ENCODE results near the gene RIN3. TPM values are rescaled to one million over a fixed set of nuclear protein-coding genes. Genes with fewer than 3 reads are reported as not detected.

RIN3 gene
- total RNA-seq, 1 experiment from 2014 or later, result 4.8 TPM

DNA sequence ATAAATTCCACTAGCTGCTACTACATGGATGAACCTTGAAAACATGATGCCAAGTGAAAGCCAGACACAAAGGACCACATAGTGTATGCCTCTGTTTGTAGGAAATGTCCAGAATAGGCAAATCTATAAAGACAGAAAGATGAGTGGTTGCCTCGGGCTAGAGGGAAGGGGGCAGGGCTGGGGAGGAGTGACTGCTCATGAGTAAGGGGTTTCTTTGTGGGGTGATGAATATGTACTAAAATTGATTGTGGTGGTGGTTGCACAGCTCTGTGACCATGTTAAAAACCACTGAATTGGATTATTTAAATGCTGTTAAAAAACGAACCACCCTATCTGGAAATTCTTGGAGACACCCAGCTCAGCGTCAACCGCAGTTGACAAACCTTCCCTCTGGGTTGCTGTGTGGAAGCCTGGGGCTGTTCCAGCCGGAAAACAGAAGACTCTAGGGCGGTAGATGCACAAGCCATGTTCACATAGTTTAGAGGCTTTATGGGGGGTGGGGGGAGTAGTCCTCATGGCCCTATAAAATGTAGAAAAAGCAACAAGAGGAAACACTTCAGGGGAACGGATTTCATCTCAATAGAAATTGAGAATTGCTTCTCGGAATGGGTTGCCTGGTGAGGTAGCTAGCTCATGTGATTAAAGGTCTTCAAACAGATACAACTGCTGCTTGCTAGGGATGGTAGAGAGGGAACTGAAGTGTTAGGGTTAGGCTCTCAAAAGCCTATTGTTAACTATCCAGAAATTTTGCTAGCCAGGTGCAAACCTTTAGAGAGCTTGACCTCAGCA, 29.4 kb downstream of the RIN3 start:
- intact Hi-C loops (cut with micrococcal nuclease), result loop anchor here (5.0 kb wide), 1 partner anchor 41 kb away; no protein-coding TSS in a partner anchor
- H3K27ac ChIP-seq (ENCODE audit: low read length), result no peak overlapping the region
- ChIA-PET CTCF (no interaction called here), POLR2A (ENCODE audit: unreplicated experiment) (no interaction called here)
- no peak overlapping the region for H2AFZ ChIP-seq (ENCODE audit: low read length)
- H3K9me3 ChIP-seq (ENCODE audit: low read length), result no peaks in the 10 kb centered on the region
- TF ChIP-seq EZH2phosphoT487 (IDR thresholded peaks at IDR 0.05; ENCODE audit: borderline replicate concordance, low read length), result no peak
- TF ChIP-seq, protein P1, sequence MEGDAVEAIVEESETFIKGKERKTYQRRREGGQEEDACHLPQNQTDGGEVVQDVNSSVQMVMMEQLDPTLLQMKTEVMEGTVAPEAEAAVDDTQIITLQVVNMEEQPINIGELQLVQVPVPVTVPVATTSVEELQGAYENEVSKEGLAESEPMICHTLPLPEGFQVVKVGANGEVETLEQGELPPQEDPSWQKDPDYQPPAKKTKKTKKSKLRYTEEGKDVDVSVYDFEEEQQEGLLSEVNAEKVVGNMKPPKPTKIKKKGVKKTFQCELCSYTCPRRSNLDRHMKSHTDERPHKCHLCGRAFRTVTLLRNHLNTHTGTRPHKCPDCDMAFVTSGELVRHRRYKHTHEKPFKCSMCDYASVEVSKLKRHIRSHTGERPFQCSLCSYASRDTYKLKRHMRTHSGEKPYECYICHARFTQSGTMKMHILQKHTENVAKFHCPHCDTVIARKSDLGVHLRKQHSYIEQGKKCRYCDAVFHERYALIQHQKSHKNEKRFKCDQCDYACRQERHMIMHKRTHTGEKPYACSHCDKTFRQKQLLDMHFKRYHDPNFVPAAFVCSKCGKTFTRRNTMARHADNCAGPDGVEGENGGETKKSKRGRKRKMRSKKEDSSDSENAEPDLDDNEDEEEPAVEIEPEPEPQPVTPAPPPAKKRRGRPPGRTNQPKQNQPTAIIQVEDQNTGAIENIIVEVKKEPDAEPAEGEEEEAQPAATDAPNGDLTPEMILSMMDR (conservative IDR thresholded peaks at IDR 0.05; ENCODE audit: low read depth, low read length), result no peak
- TF ChIP-seq EZH2 (IDR thresholded peaks at IDR 0.05; ENCODE audit: low read length, unreplicated experiment), result no peak
- DNase-seq (no peak), ATAC-seq (no peak)
- no peaks in the 10 kb centered on the region for H4K20me1 ChIP-seq (ENCODE audit: low read length)
- peaks cover 30% of the 10 kb centered on the region for H3K4me1 ChIP-seq (ENCODE audit: insufficient read depth, low read length)
- H3K36me3 ChIP-seq (ENCODE audit: low read depth, low read length), result no peaks in the 10 kb centered on the region
- peaks cover 7% of the 10 kb centered on the region; the same call in 1 of the 2 replicates for H3K79me2 ChIP-seq (ENCODE audit: low read length)
- no TSS peak for BruUV-seq (replicated peaks)
- H3F3A ChIP-seq (ENCODE audit: low read length, unreplicated experiment), result no peaks in the 10 kb centered on the region
- H3K9me2 ChIP-seq (replicated peaks; ENCODE audit: low read length), result no peaks in the 10 kb centered on the region
- H3K4me2 ChIP-seq (ENCODE audit: low read length), result no peak overlapping the region
- H3K9ac ChIP-seq (ENCODE audit: low read length), result no peak overlapping the region
- no peaks in the 10 kb centered on the region for H3K27me3 ChIP-seq (ENCODE audit: low read length)
- no peak overlapping the region for H3K4me3 ChIP-seq (ENCODE audit: low read length)

- no TSS peak for BruUV-seq (replicated peaks)
- no peak for TF ChIP-seq EZH2phosphoT487 (IDR thresholded peaks at IDR 0.05; ENCODE audit: borderline replicate concordance, low read length)
- no peak for TF ChIP-seq EZH2 (IDR thresholded peaks at IDR 0.05; ENCODE audit: low read length, unreplicated experiment)
- TF ChIP-seq, protein P1 (conservative IDR thresholded peaks at IDR 0.05; ENCODE audit: low read depth, low read length), result no peak
- ATAC-seq (no peak), DNase-seq (no peak)
- ChIA-PET POLR2A (ENCODE audit: unreplicated experiment) (no interaction called here), CTCF (no interaction called here)
- Histone ChIP-seq H3K79me2 (ENCODE audit: low read length) (peaks cover 2% of the 10 kb centered on the region; the same call in 1 of the 2 replicates), H3K9me2 (replicated peaks; ENCODE audit: low read length) (no peaks in the 10 kb centered on the region), H4K20me1 (ENCODE audit: low read length) (no peaks in the 10 kb centered on the region), H3K9me3 (ENCODE audit: low read length) (no peaks in the 10 kb centered on the region), H3K4me2 (ENCODE audit: low read length) (no peak overlapping the region), H3K9ac (ENCODE audit: low read length) (no peak overlapping the region), H3K4me1 (ENCODE audit: insufficient read depth, low read length) (peaks cover 30% of the 10 kb centered on the region), H3K27me3 (ENCODE audit: low read length) (no peaks in the 10 kb centered on the region), H2AFZ (ENCODE audit: low read length) (no peak overlapping the region), H3K27ac (ENCODE audit: low read length) (no peak overlapping the region), H3F3A (ENCODE audit: low read length, unreplicated experiment) (no peaks in the 10 kb centered on the region), H3K36me3 (ENCODE audit: low read depth, low read length) (no peaks in the 10 kb centered on the region), H3K4me3 (ENCODE audit: low read length) (no peak overlapping the region)
- intact Hi-C loops (cut with micrococcal nuclease), result loop anchor here (5.0 kb wide), 1 partner anchor 42 kb away; no protein-coding TSS in a partner anchor
Observed at GRCh38 chr14:92544051-92544720, 30.6 kb downstream of the RIN3 start.

Measured in PC-3 (cell line).